CD4-positive, alpha-beta T cell treated with Interferon gamma for 1 hour (primary cell): Measurements from ENCODE around the gene RAN.
A peak's percentile ranks its signal among the peaks of the same experiment; 100 is the strongest.
"Not testable (repeated sequence)": the region's sequence is repeated elsewhere in the genome, so short reads cannot be mapped to it uniquely, and the experiment has no call there.

Experiments
- DNase-seq: peaks from one replicate; pipeline ENCODE4 v3.0.0-alpha.2; 2020

Gene RAN

GRCh38 chr12:130871286-130872178 is at the start of gene RAN:
RAN (plus strand) TSS chr12:130872066; CDS start chr12:130872594, 528 bp downstream.
- DNase-seq, result peak; percentile 95

DNA sequence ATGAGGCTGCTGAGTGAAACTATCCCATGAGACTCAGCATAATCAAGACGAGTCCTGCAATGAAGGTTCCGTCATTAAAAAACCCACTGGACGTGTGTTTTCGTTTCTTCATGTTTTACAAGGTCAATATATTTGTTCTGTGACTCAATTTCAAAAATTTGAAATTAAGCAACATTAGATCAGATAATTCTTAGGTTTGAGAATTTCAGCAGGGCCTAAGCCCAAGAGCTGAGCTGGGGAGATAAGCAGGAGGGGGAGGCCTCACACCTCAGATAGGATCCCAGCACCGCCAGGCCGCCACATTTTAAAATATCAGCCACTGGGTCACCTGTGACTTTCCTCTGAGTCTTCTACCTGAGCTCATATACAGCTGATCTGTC is 46.1 kb upstream of the RAN start:
- no peak for DNase-seq

- peak; percentile 59 for DNase-seq
These were observed 45.6 kb upstream of the RAN start for GRCh38 chr12:130826151-130826801.

DNA sequence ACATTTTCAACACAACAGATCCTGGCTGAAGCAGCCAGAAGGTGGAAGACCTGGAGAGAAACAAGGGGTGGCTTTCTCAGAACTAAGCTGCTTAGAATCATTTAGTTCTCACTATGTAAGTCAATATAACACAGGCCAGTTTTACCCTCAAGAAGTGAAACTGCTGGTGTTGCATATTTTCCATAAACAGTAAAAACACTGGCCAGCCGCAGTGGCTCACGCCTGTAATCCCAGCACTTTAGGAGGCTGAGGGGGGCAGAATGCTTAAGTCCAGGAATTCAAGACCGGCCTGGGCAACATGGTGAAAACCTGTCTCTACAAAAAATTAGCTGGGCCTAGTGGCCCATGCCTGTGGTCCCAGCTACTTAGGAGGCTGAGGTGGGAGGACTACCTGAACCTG is 44.4 kb upstream of the RAN start:
- DNase-seq, result no peak

GRCh38 chr12:130828895-130829294 is 43.0 kb upstream of the RAN start:
- DNase-seq, result no peak

DNA sequence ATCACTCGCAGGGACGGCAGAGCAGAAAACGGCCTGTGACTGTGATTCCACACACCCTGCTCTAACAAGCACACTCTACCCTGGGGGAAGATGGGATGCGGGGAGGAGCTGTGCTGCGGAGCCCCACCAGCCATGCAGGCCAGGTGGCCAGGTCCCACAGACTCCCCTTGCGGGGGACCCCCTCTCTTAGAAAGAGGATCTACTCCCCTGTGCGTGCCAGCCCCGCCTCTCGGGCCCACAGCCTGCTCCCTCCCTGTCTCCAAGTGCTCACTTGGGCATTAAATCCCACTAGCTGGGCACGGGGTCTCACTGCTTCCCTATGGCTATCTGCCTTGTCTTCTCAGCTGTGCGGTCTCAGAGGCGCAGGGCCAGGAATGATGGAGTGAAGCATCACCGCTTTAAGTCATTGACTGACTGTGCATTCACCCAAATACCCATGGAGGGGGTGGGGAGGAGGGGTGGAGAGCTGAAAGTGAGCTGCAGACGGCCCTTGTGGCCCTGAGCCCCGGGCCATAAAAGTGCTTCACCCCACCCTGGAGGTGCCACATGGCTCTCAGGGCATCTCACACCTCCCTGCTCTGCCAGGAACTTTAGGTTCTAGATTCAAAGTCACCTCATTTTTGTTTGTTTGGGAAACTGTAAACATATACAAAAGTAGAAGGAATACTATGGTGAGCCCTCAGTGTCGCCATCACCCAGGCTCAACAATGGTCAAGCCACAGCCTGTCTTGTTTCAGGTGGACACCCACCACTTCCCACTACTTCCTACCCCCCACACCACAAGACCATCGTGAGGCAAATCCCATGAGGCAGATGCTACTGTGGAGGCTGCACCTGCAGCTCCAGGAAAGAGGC is 42.2 kb upstream of the RAN start:
- DNase-seq, result no peak

DNA sequence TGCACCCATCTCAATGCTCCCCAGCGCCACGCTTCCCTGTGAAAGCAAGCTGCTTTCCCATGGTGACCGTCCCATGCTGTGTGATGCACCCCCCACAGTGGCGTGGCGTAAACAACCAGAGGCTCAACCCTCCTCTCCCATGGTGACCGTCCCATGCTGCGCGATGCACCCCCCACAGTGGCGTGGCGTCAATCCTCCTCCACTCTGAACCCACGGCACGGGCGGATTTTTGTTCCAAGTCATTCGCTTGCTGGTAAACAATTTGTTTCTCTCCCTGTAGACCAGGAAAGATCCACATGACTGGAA is 41.7 kb upstream of the RAN start:
- DNase-seq, result no peak

DNA sequence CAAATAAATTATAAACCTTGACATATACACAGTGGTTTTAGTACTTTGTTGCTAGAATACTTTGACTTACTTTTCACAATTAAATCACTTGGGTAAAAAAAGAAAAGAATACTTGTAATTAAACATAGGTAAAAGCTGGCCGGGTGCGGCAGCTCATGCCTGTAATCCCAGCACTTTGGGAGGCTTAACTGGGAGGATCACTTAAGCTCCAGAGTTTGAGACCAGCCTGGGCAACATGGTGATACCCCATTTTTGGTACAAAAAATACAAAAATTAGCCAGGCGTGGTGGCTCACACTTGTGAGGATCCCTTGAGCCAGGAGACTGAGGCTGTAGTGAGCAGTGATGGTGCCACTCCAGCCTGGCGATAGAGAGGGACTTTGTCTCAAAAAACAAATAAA is 40.6 kb upstream of the RAN start:
- DNase-seq, result no peak

DNA sequence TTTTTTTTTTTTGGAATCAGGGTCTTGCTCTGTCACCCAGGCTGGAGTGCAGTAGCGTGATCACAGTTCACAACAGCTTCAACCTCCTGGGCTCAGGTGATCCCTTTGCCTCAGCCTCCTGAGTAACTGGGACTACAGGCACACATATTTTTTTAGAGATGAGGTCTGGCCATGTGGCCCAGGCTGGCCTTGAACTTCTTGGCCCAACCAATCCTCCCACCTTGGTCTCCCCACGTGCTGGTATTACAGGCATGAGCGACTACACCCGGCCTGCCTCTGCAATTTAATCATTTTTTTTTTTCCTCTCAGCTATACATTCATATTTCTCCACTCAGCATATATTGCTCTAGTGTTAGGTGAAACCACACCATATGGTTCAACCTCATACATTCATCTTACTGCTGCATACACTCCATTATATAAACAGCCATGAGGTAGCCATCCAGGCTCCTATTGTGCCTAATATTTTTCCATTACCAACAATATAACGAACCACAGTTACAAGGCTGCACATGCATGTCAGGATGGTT is 39.9 kb upstream of the RAN start:
- DNase-seq, result no peak

GRCh38 chr12:130832561-130833209 is 39.2 kb upstream of the RAN start:
- DNase-seq, result no peak

GRCh38 chr12:130835011-130835410 is 36.9 kb upstream of the RAN start:
- DNase-seq, result no peak

DNA sequence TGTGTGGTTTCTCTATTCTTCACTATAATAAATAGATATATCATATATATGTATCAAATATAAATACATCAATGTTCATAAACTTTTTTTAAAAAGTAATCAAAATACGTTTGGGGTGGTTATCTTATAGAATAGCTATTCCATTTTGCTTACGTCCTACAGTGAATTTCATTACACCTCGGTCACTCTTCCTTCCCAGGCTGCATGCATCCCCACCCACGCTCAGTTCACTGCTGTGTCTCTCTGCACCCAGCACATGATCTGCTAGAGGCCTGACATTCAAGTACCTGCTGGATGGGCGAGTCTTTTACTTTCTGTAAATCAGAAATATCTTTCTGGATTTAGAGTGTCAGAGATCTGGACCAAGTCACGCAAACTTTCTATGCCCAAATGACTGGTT is 36.4 kb upstream of the RAN start:
- DNase-seq, result no peak

GRCh38 chr12:130838284-130838950 is 33.4 kb upstream of the RAN start:
- no peak for DNase-seq

GRCh38 chr12:130838951-130839769 is 32.7 kb upstream of the RAN start, which contains the start of gene STX2:
STX2 (minus strand) TSS chr12:130839250; CDS start chr12:130839099, 151 bp downstream.
- peak; percentile 89 for DNase-seq

GRCh38 chr12:130839770-130840404 is 32.0 kb upstream of the RAN start:
- DNase-seq, result no peak

GRCh38 chr12:130846369-130846768 is 25.5 kb upstream of the RAN start:
- no peak for DNase-seq

DNA sequence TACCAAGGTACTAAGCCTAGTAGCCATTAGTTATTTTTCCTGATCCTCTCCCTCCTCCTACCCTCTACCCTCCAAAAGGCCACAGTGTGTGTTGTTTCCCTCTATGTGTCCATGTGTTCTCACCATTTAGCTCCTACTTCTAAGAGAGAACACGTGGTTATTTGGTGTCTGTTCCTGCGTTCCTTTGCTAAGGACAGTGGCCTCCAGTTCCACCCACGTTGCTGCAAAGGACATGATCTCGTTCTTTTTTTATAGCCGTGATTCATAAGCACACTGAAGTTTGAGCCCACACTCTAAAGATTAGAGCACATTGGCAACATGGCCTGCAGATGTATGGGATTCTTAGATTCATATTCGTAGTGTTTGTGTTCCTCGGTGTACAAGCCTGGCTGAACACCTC is 24.8 kb upstream of the RAN start:
- DNase-seq, result no peak

DNA sequence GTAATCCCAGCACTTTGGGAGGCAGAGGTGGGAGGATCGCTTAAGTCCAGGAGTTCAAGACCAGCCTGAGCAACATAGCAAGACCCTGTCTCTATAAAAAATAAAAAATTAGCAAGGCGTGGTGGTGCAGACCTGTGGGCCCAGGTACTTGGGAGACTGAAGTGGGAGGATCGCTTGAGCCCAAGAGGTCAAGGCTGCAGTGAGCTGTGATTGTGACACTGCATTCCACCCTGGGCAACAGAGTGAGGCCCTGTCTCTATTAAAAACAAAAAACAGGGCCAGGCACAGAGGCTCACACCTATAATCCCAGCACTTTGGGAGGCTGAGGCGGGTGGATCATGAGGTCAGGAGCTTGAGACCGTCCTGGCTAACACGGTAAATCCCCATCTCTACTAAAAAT is 23.8 kb upstream of the RAN start:
- DNase-seq, result not testable (repeated sequence)

DNA sequence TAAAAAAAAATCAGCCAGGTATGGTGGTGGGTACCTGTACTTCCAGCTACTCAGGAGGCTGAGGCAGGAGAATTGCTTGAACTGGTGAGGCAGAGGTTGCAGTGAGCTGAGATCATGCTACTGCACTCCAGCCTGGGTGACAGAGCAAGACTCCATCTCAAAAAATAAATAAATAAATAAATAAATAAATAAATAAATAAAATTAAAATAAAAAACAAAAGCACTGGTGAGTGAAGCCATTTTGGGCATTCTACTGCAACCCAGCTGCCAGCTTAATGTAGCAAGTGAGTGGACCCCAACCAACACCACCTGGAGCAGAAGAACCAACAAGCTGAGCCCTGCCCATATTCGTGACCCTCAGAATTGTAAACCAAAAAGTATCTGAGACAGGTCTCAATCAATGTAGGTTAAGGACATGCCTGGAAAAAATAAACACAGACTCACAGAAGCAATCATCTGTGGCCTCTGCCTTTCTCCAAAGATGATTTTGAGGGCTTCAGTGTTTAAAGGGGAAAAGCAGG is 23.0 kb upstream of the RAN start:
- DNase-seq, result not testable (repeated sequence)
